IMR-90 (cell line): ENCODE results near the gene DGLUCY. TPM values are rescaled to one million over a fixed set of nuclear protein-coding genes. Genes with fewer than 3 reads are reported as not detected.

Experiments used
- ATAC-seq: fragments of 200-7000 bp; cut with Tn5 transposase; 2 replicates; pipeline ENCODE4 v1.9.1; 2020; ENCODE audit warnings: low read depth, mild to moderate bottlenecking, moderate library complexity
- BruUV-seq: library from RNA; stranded (reverse); fragments of 400-500 nt; replicated peaks from 2 replicates; lab custom pipeline; 2021; lab: Mats Ljungman, UMichigan
- CTCF ChIA-PET: fragments of 300-600 bp; formaldehyde crosslinking; extraction: SDS; loops from one replicate; lab custom pipeline; 2021; ENCODE audit warnings: antibody characterized with exemption; lab: Yijun Ruan, JAX
- POLR2A ChIA-PET: fragments of 300-600 bp; sonication (Branson Sonifier 250); formaldehyde crosslinking; loops from one replicate; lab custom pipeline; 2022; ENCODE audit warnings: antibody characterized with exemption; ENCODE audit not compliant: unreplicated experiment; lab: Charles Lee
- DNase-seq: peaks from one replicate; pipeline ENCODE4 v3.0.0; 2013
- H2AFZ ChIP-seq: replicated peaks from 2 replicates; pipeline ENCODE3; 2013; ENCODE audit warnings: low read length, mild to moderate bottlenecking; ENCODE audit not compliant: poor library complexity
- H2AK5ac ChIP-seq: 2 replicates; pipeline ENCODE4 v1.6.1; 2013; ENCODE audit warnings: low read depth, low read length, inconsistent platforms
- H2AK9ac ChIP-seq: replicated peaks from 2 replicates; pipeline ENCODE3; 2013; ENCODE audit warnings: mild to moderate bottlenecking, low read depth, low read length, moderate library complexity; ENCODE audit not compliant: poor library complexity
- H2BK120ac ChIP-seq: 2 replicates; pipeline ENCODE4 v1.6.1; 2013; ENCODE audit warnings: low read depth, low read length, inconsistent platforms
- H2BK15ac ChIP-seq: 3 replicates; pipeline ENCODE4 v1.6.1; 2013; ENCODE audit warnings: low read depth, low read length, inconsistent platforms
- H2BK20ac ChIP-seq: 2 replicates; pipeline ENCODE4 v1.6.1; 2013; ENCODE audit warnings: low read depth, mild to moderate bottlenecking, inconsistent platforms, low read length, moderate library complexity
- H2BK5ac ChIP-seq: 2 replicates; pipeline ENCODE4 v1.6.1; 2013; ENCODE audit warnings: mild to moderate bottlenecking, low read depth, low read length, inconsistent platforms; ENCODE audit not compliant: poor library complexity, severe bottlenecking
- H3K14ac ChIP-seq: replicated peaks from 2 replicates; pipeline ENCODE4 v1.6.1; 2013; ENCODE audit warnings: low read depth, low read length, inconsistent platforms
- H3K18ac ChIP-seq: 2 replicates; pipeline ENCODE4 v1.6.1; 2013; ENCODE audit warnings: low read depth, low read length, control low read depth
- H3K23ac ChIP-seq: 2 replicates; pipeline ENCODE4 v1.6.1; 2013; ENCODE audit warnings: low read depth, low read length, inconsistent platforms
- H3K27ac ChIP-seq: 2 replicates; pipeline ENCODE4 v1.5.1; 2013; ENCODE audit warnings: mild to moderate bottlenecking, control low read depth, low read length; ENCODE audit not compliant: insufficient read depth
- H3K27me3 ChIP-seq: 2 replicates; pipeline ENCODE4 v1.6.1; 2013; ENCODE audit warnings: low read length; ENCODE audit not compliant: control insufficient read depth, insufficient read depth
- H3K36me3 ChIP-seq: 2 replicates; pipeline ENCODE4 v1.6.1; 2013; ENCODE audit warnings: low read length, mixed read lengths; ENCODE audit not compliant: control insufficient read depth, insufficient read depth
- H3K4ac ChIP-seq: 2 replicates; pipeline ENCODE4 v1.6.1; 2013; ENCODE audit warnings: low read depth, low read length, inconsistent platforms
- H3K4me1 ChIP-seq: 2 replicates; pipeline ENCODE4 v1.6.1; 2013; ENCODE audit warnings: low read length, mixed read lengths; ENCODE audit not compliant: control insufficient read depth, insufficient read depth
- H3K4me2 ChIP-seq: 2 replicates; pipeline ENCODE4 v1.6.1; 2013; ENCODE audit warnings: low read depth, mild to moderate bottlenecking, control low read depth, low read length, moderate library complexity
- H3K4me3 ChIP-seq: 2 replicates; pipeline ENCODE4 v1.5.1; 2013; ENCODE audit warnings: low read depth, mild to moderate bottlenecking, control low read depth, low read length, moderate library complexity; ENCODE audit not compliant: insufficient read depth
- H3K56ac ChIP-seq: 2 replicates; pipeline ENCODE4 v1.6.1; 2013; ENCODE audit warnings: low read length, inconsistent platforms; ENCODE audit not compliant: insufficient read depth; ENCODE audit errors: extremely low read depth
- H3K79me1 ChIP-seq, 2 experiments: 2 replicates each; pipeline ENCODE4 v1.6.1; 2013; ENCODE audit warnings: low read length in 2 of 2, inconsistent platforms in 1 of 2, low read depth in 1 of 2
- H3K9ac ChIP-seq: 2 replicates; pipeline ENCODE4 v1.6.1; 2013; ENCODE audit warnings: low read depth, low read length, control low read depth
- H3K9me1 ChIP-seq: 2 replicates; pipeline ENCODE4 v1.6.1; 2013; ENCODE audit warnings: low read length, inconsistent platforms; ENCODE audit not compliant: insufficient read depth
- H3K9me3 ChIP-seq: 2 replicates; pipeline ENCODE4 v1.6.1; 2013; ENCODE audit warnings: low read length; ENCODE audit not compliant: control insufficient read depth, insufficient read depth
- H4K20me1 ChIP-seq: 2 replicates; pipeline ENCODE4 v1.6.1; 2013; ENCODE audit warnings: low read length, inconsistent platforms; ENCODE audit not compliant: insufficient read depth
- H4K5ac ChIP-seq: 2 replicates; pipeline ENCODE4 v1.6.1; 2013; ENCODE audit warnings: mild to moderate bottlenecking, low read depth, low read length, control low read depth
- H4K8ac ChIP-seq, 2 experiments: 2 replicates each; pipeline ENCODE4 v1.6.1; 2013; ENCODE audit warnings: low read depth in 2 of 2, low read length in 2 of 2, control low read depth in 1 of 2, inconsistent platforms in 1 of 2
- H4K91ac ChIP-seq: 2 replicates; pipeline ENCODE4 v1.6.1; 2013; ENCODE audit warnings: low read depth, low read length, inconsistent platforms; ENCODE audit not compliant: insufficient read depth
- CEBPB ChIP-seq: IDR thresholded peaks from 2 replicates; pipeline ENCODE4 v1.6.1; 2012; ENCODE audit warnings: low read depth, low read length, improper control_type of control experiment
- CHD1 ChIP-seq: IDR thresholded peaks from 2 replicates; pipeline ENCODE4 v1.6.1; 2012; ENCODE audit warnings: low read depth, low read length, improper control_type of control experiment
- CTCF ChIP-seq: conservative IDR thresholded peaks from 2 replicates; pipeline ENCODE4 v1.5.1; 2012; ENCODE audit warnings: mild to moderate bottlenecking, low read depth, low read length, improper control_type of control experiment
- ELK1 ChIP-seq: fragments of 150-350 bp; IDR thresholded peaks from 2 replicates; pipeline ENCODE4 v1.6.1; 2016; ENCODE audit warnings: low read depth, mild to moderate bottlenecking, low read length, moderate library complexity, borderline replicate concordance
- MXI1 ChIP-seq: IDR thresholded peaks from 2 replicates; pipeline ENCODE4 v1.6.1; 2012; ENCODE audit warnings: low read depth, mild to moderate bottlenecking, low read length, moderate library complexity, borderline replicate concordance
- POLR2A ChIP-seq: IDR thresholded peaks from 2 replicates; pipeline ENCODE4 v1.6.1; 2012; ENCODE audit warnings: mild to moderate bottlenecking, low read depth, low read length
- SMC3 ChIP-seq: fragments of 150-350 bp; IDR thresholded peaks from 2 replicates; pipeline ENCODE4 v1.6.1; 2016; ENCODE audit warnings: low read depth, mild to moderate bottlenecking, antibody characterized with exemption, low read length, moderate library complexity
- USF2 ChIP-seq: fragments of 150-350 bp; IDR thresholded peaks from 2 replicates; pipeline ENCODE4 v1.6.1; 2017; ENCODE audit warnings: mild to moderate bottlenecking, antibody characterized with exemption, low read length, low read depth
- WGBS, 2 experiments: methylation state at CpG; one replicate each; pipeline versions ENCODE4 v1.1.5 to v1.1.7; 2013; ENCODE audit warnings: missing lambda C conversion rate in 2 of 2; ENCODE audit not compliant: insufficient read length in 1 of 2; ENCODE audit errors: extremely low coverage in 2 of 2; 5-methylcytosine and 5-hydroxymethylcytosine counted together
- dilution Hi-C: fragments of 300-500 bp; cut with HindIII; formaldehyde crosslinking; loops from one replicate; pipeline ENCODE4 v1.14.3; 2018; ENCODE audit warnings: low sequenced_read_pairs; ENCODE audit not compliant: unreplicated experiment
- in situ Hi-C: fragments of 300-500 bp; cut with MboI; formaldehyde crosslinking; loops from 3 replicates; pipeline ENCODE4 v1.14.3; 2019; ENCODE audit warnings: low sequenced_read_pairs, inconsistent platforms, mixed read lengths
- intact Hi-C: fragments of 100-400 bp; cut with micrococcal nuclease; formaldehyde crosslinking; loops from 2 replicates; pipeline ENCODE4 v1.10.0; 2022
- polyA plus RNA-seq, 3 experiments: library from polyadenylated mRNA; depleted of rRNA; stranded (reverse); fragments of >200 nt; gene quantifications; 2 replicates each; pipeline ENCODE4 v1.2.3, GENCODE V29; 2012; ENCODE audit warnings: low replicate concordance in 1 of 3
- total RNA-seq: library from RNA; depleted of rRNA; stranded (reverse); fragments of >200 nt; gene quantifications from 2 replicates; pipeline ENCODE4 v1.2.3, GENCODE V29; 2012

Gene DGLUCY
- total and polyA plus RNA-seq, 2 of the 4 experiments (the other 2 are of a cell fraction), result 8.5 to 13.3 TPM

- H2AK5ac ChIP-seq, result no peak overlapping the region
- no peak overlapping the region for H3K23ac ChIP-seq
- no peaks in the 10 kb centered on the region for H3K4me1 ChIP-seq
- H2BK120ac ChIP-seq, result no peak overlapping the region
- H3K14ac ChIP-seq, result no peak overlapping the region
- ChIA-PET POLR2A (no interaction called here), CTCF (interaction anchor here (0.9 kb wide), 1 partner anchor 51 kb away, joined by 3 read pairs; no protein-coding TSS in a partner anchor)
- H3K4ac ChIP-seq, result no peak overlapping the region
- no peak overlapping the region for H4K5ac ChIP-seq
- 73% methylated on average over 5 of the region's 8 CpGs; no CpG with 5 or more reads in 1 of the 2 experiments for WGBS, 2 experiments
- no peak overlapping the region for H3K56ac ChIP-seq
- no peak overlapping the region for H3K18ac ChIP-seq
- peak overlapping the region; percentile 76 for H2AK9ac ChIP-seq
- no peak overlapping the region for H2BK15ac ChIP-seq
- ATAC-seq (no peak), DNase-seq (no peak)
- no peak overlapping the region for H2BK20ac ChIP-seq
- H3K9ac ChIP-seq, result no peak overlapping the region
- no peak overlapping the region for H3K4me3 ChIP-seq
- no TSS peak for BruUV-seq
- H4K20me1 ChIP-seq, result no peaks in the 10 kb centered on the region
- peaks cover 11% of the 10 kb centered on the region; the same call in 1 of the 2 replicates for H3K36me3 ChIP-seq
- H4K8ac ChIP-seq, result no peak overlapping the region
- no peak overlapping the region for H3K27ac ChIP-seq
- TF ChIP-seq ELK1 (no peak), SMC3 (no peak), CTCF (no peak), MXI1 (no peak), CHD1 (no peak), POLR2A (no peak), USF2 (no peak), CEBPB (no peak)
- H3K9me1 ChIP-seq, result no peaks in the 10 kb centered on the region
- H3K9me3 ChIP-seq, result peaks cover 1% of the 10 kb centered on the region; the same call in 1 of the 2 replicates
- H4K91ac ChIP-seq, result no peak overlapping the region
- H3K79me1 ChIP-seq, result no peaks in the 10 kb centered on the region
- no peak overlapping the region for H2AFZ ChIP-seq
- H2BK5ac ChIP-seq, result no peak overlapping the region
- dilution Hi-C loops, result no loop called here
- intact Hi-C loops, result no loop called here
- in situ Hi-C loops, result no loop called here
- no peaks in the 10 kb centered on the region for H3K27me3 ChIP-seq
- no peak overlapping the region for H3K4me2 ChIP-seq
These were observed 13.5 kb downstream of the DGLUCY start for GRCh38 chr14:91127401-91127801.
